ENCODE measurements around the gene BLTP2. TPM values are rescaled to one million over a fixed set of nuclear protein-coding genes. Genes with fewer than 3 reads are reported as not detected.

Gene BLTP2
- total RNA-seq, 1 experiment from 2014 or later: 137 TPM

- H2BK5ac ChIP-seq (ENCODE audit: insufficient read length, low read length): no peak overlapping the region
- H2BK12ac ChIP-seq (ENCODE audit: insufficient read length, low read depth, low read length): no peak overlapping the region
- H3K27me3 Mint-ChIP-seq (ENCODE audit: low read depth): no peaks in the 10 kb centered on the region
- no peak overlapping the region for H3K18ac ChIP-seq (ENCODE audit: insufficient read length, low read depth, low read length)
- peak overlapping the region; percentile 87 to 94 for H3K4me3 Mint-ChIP-seq
- H3K79me2 ChIP-seq (ENCODE audit: insufficient read depth, low read length): no peaks in the 10 kb centered on the region; the same call in 1 of the 2 replicates
- H4K8ac ChIP-seq (replicated peaks; ENCODE audit: insufficient read length, low read depth, low read length): no peak overlapping the region
- H2BK15ac ChIP-seq (ENCODE audit: low read depth, low read length): no peak overlapping the region
- H3K14ac ChIP-seq (ENCODE audit: insufficient read depth, low read length): no peak overlapping the region; the same call in 1 of the 2 replicates
- no peak overlapping the region for H3T11ph ChIP-seq (ENCODE audit: low read length)
- peak; percentile 68 for DNase-seq
- peaks cover 14 to 23% of the 10 kb centered on the region in 2 experiments for H3K4me1 Mint-ChIP-seq
- H4K91ac ChIP-seq (ENCODE audit: insufficient read length, low read depth, low read length): no peak overlapping the region
- H4K5ac ChIP-seq (ENCODE audit: insufficient read length, low read depth, low read length): no peak overlapping the region
- peak overlapping the region; percentile 99 for H3K4me2 ChIP-seq (ENCODE audit: insufficient read depth, insufficient read length, low read length)
- no peaks in the 10 kb centered on the region for H3K79me1 ChIP-seq (ENCODE audit: insufficient read depth, low read depth, low read length, poor library complexity, severe bottlenecking)
- H2BK20ac ChIP-seq (ENCODE audit: low read depth, low read length, poor library complexity, severe bottlenecking): no peak overlapping the region
- peaks cover 6% of the 10 kb centered on the region for H3K23me2 ChIP-seq (ENCODE audit: insufficient read length, low read depth, low read length, poor library complexity, severe bottlenecking)
- no peaks in the 10 kb centered on the region for H4K20me1 ChIP-seq (ENCODE audit: control insufficient read depth, insufficient read depth, insufficient read length)
- no peak overlapping the region for H3K56ac ChIP-seq (ENCODE audit: insufficient read length, low read depth, low read length)
- peak overlapping the region; percentile 90 for H3K9ac ChIP-seq (ENCODE audit: extremely low read depth, insufficient read length, low read length)
- no peak overlapping the region for H2AK5ac ChIP-seq (ENCODE audit: insufficient read length, low read length)
- H3K9me3 ChIP-seq (ENCODE audit: control insufficient read depth, low read depth, low read length): no peaks in the 10 kb centered on the region
- no CpG with 5 or more reads among the region's 18 CpGs for WGBS (ENCODE audit: extremely low coverage, insufficient read length, low lambda C conversion rate)
- peak; percentile 65 for TF ChIP-seq CTCF (conservative IDR thresholded peaks at IDR 0.05)
- no peak overlapping the region for H2BK120ac ChIP-seq (ENCODE audit: low read depth, low read length, poor library complexity, severe bottlenecking)
- H2AFZ ChIP-seq (ENCODE audit: low read length): no peak overlapping the region
- peaks cover 25 to 62% (median 50%) of the 10 kb centered on the region in 3 experiments for H3K36me3 Mint-ChIP-seq (ENCODE audit: insufficient read depth in 1 of 3, low read depth in 3 of 3)
- no peaks in the 10 kb centered on the region for H3K27me3 ChIP-seq (ENCODE audit: insufficient read depth, low read length)
- no peak overlapping the region for H3K4ac ChIP-seq (ENCODE audit: low read depth, low read length)
- H3K9me3 Mint-ChIP-seq: no peaks in the 10 kb centered on the region
- no peak overlapping the region for H3K23ac ChIP-seq (ENCODE audit: insufficient read length, low read depth, low read length)
- no peaks in the 10 kb centered on the region for H3K4me1 ChIP-seq (ENCODE audit: insufficient read depth, low read length)
- no peak overlapping the region for H3K27ac ChIP-seq (ENCODE audit: insufficient read length, low read depth, low read length)
- peak overlapping the region; percentile 62 to 84 (median 73) for H3K27ac Mint-ChIP-seq
These were observed 773 bp downstream of the BLTP2 start for GRCh38 chr17:28643983-28644786.
